HEK293 (cell line): ENCODE measurements around the gene TPSD1.

Experiments used
- MYNN ChIP-seq: fragments of 450-650 bp; formaldehyde crosslinking; IDR thresholded peaks from 2 replicates; pipeline ENCODE4 v1.5.1; 2016; ENCODE audit warnings: missing biosample characterization, missing genetic modification characterization, borderline replicate concordance
- ZNF23 ChIP-seq: fragments of 450-650 bp; formaldehyde crosslinking; IDR thresholded peaks from 2 replicates; pipeline ENCODE4 v1.5.1; 2016; ENCODE audit warnings: missing biosample characterization, missing genetic modification characterization, borderline replicate concordance
- ZNF530 ChIP-seq: fragments of 450-650 bp; formaldehyde crosslinking; IDR thresholded peaks from 2 replicates; pipeline ENCODE4 v1.5.1; 2016; ENCODE audit warnings: low read depth, missing biosample characterization, missing genetic modification characterization
- ZNF580 ChIP-seq: fragments of 450-650 bp; formaldehyde crosslinking; IDR thresholded peaks from 2 replicates; pipeline ENCODE4 v1.5.1; 2016; ENCODE audit warnings: missing biosample characterization, missing genetic modification characterization
- TF ChIP-seq, protein P1 (sequence below): fragments of 450-650 bp; formaldehyde crosslinking; IDR thresholded peaks from 2 replicates; pipeline ENCODE4 v1.5.1; 2016; ENCODE audit warnings: missing biosample characterization, missing genetic modification characterization
- TF ChIP-seq, protein P2 (sequence below): fragments of 450-650 bp; formaldehyde crosslinking; IDR thresholded peaks from 2 replicates; pipeline ENCODE4 v1.5.1; 2016; ENCODE audit warnings: missing biosample characterization, missing genetic modification characterization
- TF ChIP-seq, protein P3 (sequence below): fragments of 450-650 bp; formaldehyde crosslinking; IDR thresholded peaks from 2 replicates; pipeline ENCODE4 v1.5.1; 2016; ENCODE audit warnings: missing biosample characterization, missing genetic modification characterization, borderline replicate concordance

- TF ChIP-seq, protein P1, sequence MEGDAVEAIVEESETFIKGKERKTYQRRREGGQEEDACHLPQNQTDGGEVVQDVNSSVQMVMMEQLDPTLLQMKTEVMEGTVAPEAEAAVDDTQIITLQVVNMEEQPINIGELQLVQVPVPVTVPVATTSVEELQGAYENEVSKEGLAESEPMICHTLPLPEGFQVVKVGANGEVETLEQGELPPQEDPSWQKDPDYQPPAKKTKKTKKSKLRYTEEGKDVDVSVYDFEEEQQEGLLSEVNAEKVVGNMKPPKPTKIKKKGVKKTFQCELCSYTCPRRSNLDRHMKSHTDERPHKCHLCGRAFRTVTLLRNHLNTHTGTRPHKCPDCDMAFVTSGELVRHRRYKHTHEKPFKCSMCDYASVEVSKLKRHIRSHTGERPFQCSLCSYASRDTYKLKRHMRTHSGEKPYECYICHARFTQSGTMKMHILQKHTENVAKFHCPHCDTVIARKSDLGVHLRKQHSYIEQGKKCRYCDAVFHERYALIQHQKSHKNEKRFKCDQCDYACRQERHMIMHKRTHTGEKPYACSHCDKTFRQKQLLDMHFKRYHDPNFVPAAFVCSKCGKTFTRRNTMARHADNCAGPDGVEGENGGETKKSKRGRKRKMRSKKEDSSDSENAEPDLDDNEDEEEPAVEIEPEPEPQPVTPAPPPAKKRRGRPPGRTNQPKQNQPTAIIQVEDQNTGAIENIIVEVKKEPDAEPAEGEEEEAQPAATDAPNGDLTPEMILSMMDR: no peak
- TF ChIP-seq MYNN (no peak), ZNF580 (no peak), ZNF530 (tag by site-specific recombination) (no peak), ZNF23 (tag by site-specific recombination) (no peak)
- TF ChIP-seq, protein P2, sequence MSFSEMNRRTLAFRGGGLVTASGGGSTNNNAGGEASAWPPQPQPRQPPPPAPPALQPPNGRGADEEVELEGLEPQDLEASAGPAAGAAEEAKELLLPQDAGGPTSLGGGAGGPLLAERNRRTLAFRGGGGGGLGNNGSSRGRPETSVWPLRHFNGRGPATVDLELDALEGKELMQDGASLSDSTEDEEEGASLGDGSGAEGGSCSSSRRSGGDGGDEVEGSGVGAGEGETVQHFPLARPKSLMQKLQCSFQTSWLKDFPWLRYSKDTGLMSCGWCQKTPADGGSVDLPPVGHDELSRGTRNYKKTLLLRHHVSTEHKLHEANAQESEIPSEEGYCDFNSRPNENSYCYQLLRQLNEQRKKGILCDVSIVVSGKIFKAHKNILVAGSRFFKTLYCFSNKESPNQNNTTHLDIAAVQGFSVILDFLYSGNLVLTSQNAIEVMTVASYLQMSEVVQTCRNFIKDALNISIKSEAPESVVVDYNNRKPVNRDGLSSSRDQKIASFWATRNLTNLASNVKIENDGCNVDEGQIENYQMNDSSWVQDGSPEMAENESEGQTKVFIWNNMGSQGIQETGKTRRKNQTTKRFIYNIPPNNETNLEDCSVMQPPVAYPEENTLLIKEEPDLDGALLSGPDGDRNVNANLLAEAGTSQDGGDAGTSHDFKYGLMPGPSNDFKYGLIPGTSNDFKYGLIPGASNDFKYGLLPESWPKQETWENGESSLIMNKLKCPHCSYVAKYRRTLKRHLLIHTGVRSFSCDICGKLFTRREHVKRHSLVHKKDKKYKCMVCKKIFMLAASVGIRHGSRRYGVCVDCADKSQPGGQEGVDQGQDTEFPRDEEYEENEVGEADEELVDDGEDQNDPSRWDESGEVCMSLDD (tag by site-specific recombination): no peak
- TF ChIP-seq, protein P3, sequence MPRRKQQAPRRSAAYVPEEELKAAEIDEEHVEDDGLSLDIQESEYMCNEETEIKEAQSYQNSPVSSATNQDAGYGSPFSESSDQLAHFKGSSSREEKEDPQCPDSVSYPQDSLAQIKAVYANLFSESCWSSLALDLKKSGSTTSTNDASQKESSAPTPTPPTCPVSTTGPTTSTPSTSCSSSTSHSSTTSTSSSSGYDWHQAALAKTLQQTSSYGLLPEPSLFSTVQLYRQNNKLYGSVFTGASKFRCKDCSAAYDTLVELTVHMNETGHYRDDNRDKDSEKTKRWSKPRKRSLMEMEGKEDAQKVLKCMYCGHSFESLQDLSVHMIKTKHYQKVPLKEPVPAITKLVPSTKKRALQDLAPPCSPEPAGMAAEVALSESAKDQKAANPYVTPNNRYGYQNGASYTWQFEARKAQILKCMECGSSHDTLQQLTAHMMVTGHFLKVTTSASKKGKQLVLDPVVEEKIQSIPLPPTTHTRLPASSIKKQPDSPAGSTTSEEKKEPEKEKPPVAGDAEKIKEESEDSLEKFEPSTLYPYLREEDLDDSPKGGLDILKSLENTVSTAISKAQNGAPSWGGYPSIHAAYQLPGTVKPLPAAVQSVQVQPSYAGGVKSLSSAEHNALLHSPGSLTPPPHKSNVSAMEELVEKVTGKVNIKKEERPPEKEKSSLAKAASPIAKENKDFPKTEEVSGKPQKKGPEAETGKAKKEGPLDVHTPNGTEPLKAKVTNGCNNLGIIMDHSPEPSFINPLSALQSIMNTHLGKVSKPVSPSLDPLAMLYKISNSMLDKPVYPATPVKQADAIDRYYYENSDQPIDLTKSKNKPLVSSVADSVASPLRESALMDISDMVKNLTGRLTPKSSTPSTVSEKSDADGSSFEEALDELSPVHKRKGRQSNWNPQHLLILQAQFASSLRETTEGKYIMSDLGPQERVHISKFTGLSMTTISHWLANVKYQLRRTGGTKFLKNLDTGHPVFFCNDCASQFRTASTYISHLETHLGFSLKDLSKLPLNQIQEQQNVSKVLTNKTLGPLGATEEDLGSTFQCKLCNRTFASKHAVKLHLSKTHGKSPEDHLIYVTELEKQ (tag by site-specific recombination): no peak
Observed at GRCh38 chr16:1261131-1261892, 5.4 kb downstream of the TPSD1 start.
